Measurements from ENCODE around the gene BACH2. TPM values are rescaled to one million over a fixed set of nuclear protein-coding genes. Genes with fewer than 3 reads are reported as not detected.

BACH2 gene
- total RNA-seq, 1 experiment from 2014 or later = 3.3 TPM

GRCh38 chr6:90109141-90109540 is 187.5 kb downstream of the BACH2 start:
- TF ChIP-seq EZH2phosphoT487 (IDR thresholded peaks at IDR 0.05; ENCODE audit: borderline replicate concordance) (no peak), JUND (IDR thresholded peaks at IDR 0.05) (no peak), ELF1 (IDR thresholded peaks at IDR 0.05; ENCODE audit: borderline replicate concordance, low read depth) (no peak), CBX3 (IDR thresholded peaks at IDR 0.05; ENCODE audit: low read depth) (no peak), MAX (IDR thresholded peaks at IDR 0.05) (no peak)
- no peak for ATAC-seq
- H3K27me3 ChIP-seq (ENCODE audit: insufficient read depth, low read length) = no peaks in the 10 kb centered on the region
- intact Hi-C loops (cut with micrococcal nuclease) = no loop called here
- H3K36me3 ChIP-seq (ENCODE audit: control insufficient read depth in 1 of 2, insufficient read depth in 2 of 2, low read length in 2 of 2) = no peaks in the 10 kb centered on the region
- no peak for DNase-seq (ENCODE audit: low read depth, low spot score)
- no peaks in the 10 kb centered on the region for H4K20me1 ChIP-seq (ENCODE audit: insufficient read depth)
- H3K9me3 ChIP-seq (ENCODE audit: control insufficient read depth in 1 of 2, insufficient read depth in 1 of 2, low read depth in 1 of 2, low read length in 2 of 2) = no peaks in the 10 kb centered on the region
- no peak overlapping the region for H3K9ac ChIP-seq (ENCODE audit: low read length)
- ChIA-PET CTCF (no interaction called here), RAD21 (ENCODE audit: low non-redundant PET in 1 of 2, low total read pairs in 2 of 2, uncharacterized antibody in 2 of 2, unreplicated experiment in 2 of 2) (no interaction called here), POLR2A (no interaction called here)
- H2AFZ ChIP-seq (ENCODE audit: low read depth, low read length, poor library complexity, severe bottlenecking) = no peak overlapping the region
- BruUV-seq (replicated peaks) = no TSS peak
- no peak overlapping the region for H3K27ac ChIP-seq (ENCODE audit: low read depth, low read length)
- no peaks in the 10 kb centered on the region for H3K9me2 ChIP-seq (ENCODE audit: insufficient read depth)
- H3K4me3 ChIP-seq (replicated peaks in 1 of 2; ENCODE audit: low read depth in 1 of 2, low read length in 2 of 2) = no peak overlapping the region
- H3K79me2 ChIP-seq (ENCODE audit: insufficient read depth, low read length) = no peaks in the 10 kb centered on the region
- no peak overlapping the region for H3K4me2 ChIP-seq (ENCODE audit: low read length)
- no peaks in the 10 kb centered on the region for H3K4me1 ChIP-seq (ENCODE audit: control insufficient read depth in 1 of 2, insufficient read depth in 2 of 2, low read length in 2 of 2)

GRCh38 chr6:90107771-90108282 is 188.8 kb downstream of the BACH2 start:
- no peak for DNase-seq (ENCODE audit: low read depth, low spot score)
- Histone ChIP-seq H3K4me2 (ENCODE audit: low read length) (no peak overlapping the region), H3K9ac (ENCODE audit: low read length) (no peak overlapping the region), H3K36me3 (ENCODE audit: control insufficient read depth in 1 of 2, insufficient read depth in 2 of 2, low read length in 2 of 2) (no peaks in the 10 kb centered on the region), H2AFZ (ENCODE audit: low read depth, low read length, poor library complexity, severe bottlenecking) (no peak overlapping the region), H3K9me2 (ENCODE audit: insufficient read depth) (no peaks in the 10 kb centered on the region), H3K4me3 (replicated peaks in 1 of 2; ENCODE audit: low read depth in 1 of 2, low read length in 2 of 2) (no peak overlapping the region), H3K27me3 (ENCODE audit: insufficient read depth, low read length) (no peaks in the 10 kb centered on the region), H3K79me2 (ENCODE audit: insufficient read depth, low read length) (no peaks in the 10 kb centered on the region), H3K4me1 (ENCODE audit: control insufficient read depth in 1 of 2, insufficient read depth in 2 of 2, low read length in 2 of 2) (peaks cover 2 to 10% of the 10 kb centered on the region in 2 experiments; a peak in 3 of 4 replicates), H4K20me1 (ENCODE audit: insufficient read depth) (no peaks in the 10 kb centered on the region), H3K9me3 (ENCODE audit: control insufficient read depth in 1 of 2, insufficient read depth in 1 of 2, low read depth in 1 of 2, low read length in 2 of 2) (no peaks in the 10 kb centered on the region), H3K27ac (ENCODE audit: low read depth, low read length) (no peak overlapping the region)
- RAD21 ChIA-PET (ENCODE audit: low non-redundant PET in 1 of 2, low total read pairs in 2 of 2, uncharacterized antibody in 2 of 2, unreplicated experiment in 2 of 2) = no interaction called here
- ATAC-seq = no peak
- intact Hi-C loops (cut with micrococcal nuclease) = no loop called here
- TF ChIP-seq CTCF (IDR thresholded peaks at IDR 0.05 in 2 of 3, conservative IDR thresholded peaks at IDR 0.05 in 1 of 3; ENCODE audit: borderline replicate concordance in 1 of 3, insufficient read depth in 1 of 3, low read depth in 2 of 3, low read length in 2 of 3) = no peak
- TF ChIP-seq SRF (IDR thresholded peaks at IDR 0.05; ENCODE audit: low read depth) = no peak
- TF ChIP-seq CEBPB (IDR thresholded peaks at IDR 0.05; ENCODE audit: low read depth) = no peak
- TF ChIP-seq POLR2AphosphoS5 (IDR thresholded peaks at IDR 0.05; ENCODE audit: low read depth, low read length) = no peak
- TF ChIP-seq REST (IDR thresholded peaks at IDR 0.05; ENCODE audit: low read depth) = no peak
- no peak for TF ChIP-seq JUND (IDR thresholded peaks at IDR 0.05)
- no peak for TF ChIP-seq EZH2phosphoT487 (IDR thresholded peaks at IDR 0.05; ENCODE audit: borderline replicate concordance)
- no peak for TF ChIP-seq TCF7L2 (IDR thresholded peaks at IDR 0.05; ENCODE audit: borderline replicate concordance, extremely low read depth, insufficient read depth, insufficient read length)
- no peak for TF ChIP-seq EZH2 (IDR thresholded peaks at IDR 0.05)
- TF ChIP-seq YY1 (IDR thresholded peaks at IDR 0.05; ENCODE audit: extremely low read depth, insufficient replicate concordance, low read depth, low read length) = no peak
- TF ChIP-seq CBX3 (IDR thresholded peaks at IDR 0.05; ENCODE audit: low read depth) = no peak
- CTCF ChIA-PET = no interaction called here
- BruUV-seq (replicated peaks) = no TSS peak
- POLR2A ChIA-PET = no interaction called here

Measured in HCT116 (cell line).